HG03460 (cell line): ENCODE measurements around the gene OIT3.
"Not testable (repeated sequence)": the region's sequence is repeated elsewhere in the genome, so short reads cannot be mapped to it uniquely, and the experiment has no call there.

Source experiments
- ATAC-seq: cut with Tn5 transposase; IDR thresholded peaks from one replicate; pipeline ENCODE4 v1.9.1; 2021; ENCODE audit not compliant: unreplicated experiment

Gene OIT3

DNA sequence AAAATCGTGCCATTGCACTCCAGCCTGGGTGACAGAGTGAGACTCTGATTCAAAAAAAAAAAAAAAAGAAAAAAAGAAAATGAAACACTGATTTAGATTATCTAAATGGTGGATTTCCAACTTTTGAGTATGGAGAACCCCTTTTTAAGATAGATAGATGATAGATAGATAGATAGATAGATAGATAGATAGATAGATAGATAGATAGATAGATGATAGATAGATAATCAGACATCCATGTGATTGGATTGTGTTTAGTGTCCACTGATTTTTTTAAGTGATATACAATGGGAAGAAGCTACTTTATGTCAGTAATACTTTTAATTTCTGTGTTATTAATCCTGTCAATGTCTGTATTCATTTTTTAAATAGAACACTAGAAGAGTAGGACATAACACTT, 6.0 kb downstream of the OIT3 start:
- no peak for ATAC-seq

DNA sequence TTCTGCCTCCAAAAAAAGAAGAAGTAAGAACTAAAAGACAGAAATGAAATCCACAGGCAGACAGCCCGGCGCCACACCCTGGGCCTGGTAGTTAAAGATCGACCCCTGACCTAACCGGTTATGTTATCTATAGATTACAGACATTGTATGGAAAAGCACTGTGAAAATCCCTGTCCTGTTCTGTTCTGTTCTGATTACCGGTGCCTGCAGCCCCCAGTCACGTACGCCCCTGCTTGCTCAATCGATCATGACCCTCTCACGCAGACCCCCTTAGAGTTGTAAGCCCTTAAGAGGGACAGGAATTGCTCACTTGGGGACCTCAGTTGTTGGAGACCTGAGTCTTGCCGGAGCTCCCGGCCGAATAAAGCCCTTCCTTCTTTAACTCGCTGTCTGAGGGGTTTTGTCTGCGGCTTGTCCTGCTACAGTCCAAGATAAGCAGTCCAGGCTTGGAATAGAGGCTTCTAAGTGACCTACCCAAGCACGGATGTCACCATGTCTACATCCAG, 10.5 kb downstream of the OIT3 start:
- ATAC-seq = not testable (repeated sequence)

DNA sequence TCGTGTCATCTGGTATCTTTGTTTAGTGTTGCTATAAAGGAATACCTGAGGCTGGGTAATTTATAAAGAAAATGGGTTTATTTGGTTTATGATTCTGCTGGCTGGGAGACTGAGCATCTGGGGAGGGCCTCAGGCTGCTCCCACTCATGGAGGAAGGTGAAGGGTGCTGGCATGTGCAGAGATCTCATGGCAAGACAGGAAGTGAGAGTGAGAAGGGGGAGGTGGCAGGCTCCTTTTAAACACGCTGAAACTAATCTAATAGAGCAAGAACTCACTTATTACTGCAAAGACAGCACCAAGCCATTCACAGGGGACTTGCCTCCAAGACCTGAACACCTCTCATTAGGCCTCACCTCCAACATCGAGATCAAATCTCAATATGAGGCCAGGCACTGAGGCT, 11.3 kb downstream of the OIT3 start:
- ATAC-seq = no peak

DNA sequence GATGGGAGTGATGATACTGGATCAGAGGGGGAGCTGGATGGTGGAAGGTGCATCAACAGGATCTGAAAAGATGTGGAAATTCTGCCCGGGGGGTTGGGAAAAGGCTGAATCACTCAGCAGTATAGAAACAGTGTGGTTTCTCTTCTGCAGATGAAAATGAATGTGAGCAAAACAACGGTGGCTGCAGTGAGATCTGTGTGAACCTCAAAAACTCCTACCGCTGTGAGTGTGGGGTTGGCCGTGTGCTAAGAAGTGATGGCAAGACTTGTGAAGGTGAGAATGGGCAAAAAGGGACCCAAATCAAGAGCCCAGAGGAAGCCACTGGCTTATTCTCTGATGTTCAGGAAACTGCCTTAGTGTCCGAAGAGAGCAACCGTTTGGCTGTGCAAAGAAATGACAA, 12.9 kb downstream of the OIT3 start:
- ATAC-seq = no peak

DNA sequence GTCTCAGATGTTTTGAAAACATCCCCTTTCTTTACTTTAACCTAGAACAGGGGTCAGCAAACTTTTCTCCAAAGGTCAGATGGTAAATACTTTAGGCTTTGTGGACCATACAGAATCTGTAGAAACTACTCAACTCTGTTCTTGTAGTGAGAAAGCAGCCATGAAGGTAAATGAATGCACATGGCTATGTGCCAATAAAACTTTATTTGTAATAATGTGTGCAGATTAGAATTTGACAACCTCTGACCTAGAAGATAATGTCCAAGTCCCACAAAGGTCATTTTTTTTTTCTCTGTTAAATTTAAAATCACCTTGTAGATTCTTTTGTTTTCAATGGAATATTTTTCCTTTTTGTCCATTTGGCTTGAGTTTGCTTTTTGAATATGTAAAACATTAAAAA, 17.2 kb downstream of the OIT3 start:
- ATAC-seq = no peak

DNA sequence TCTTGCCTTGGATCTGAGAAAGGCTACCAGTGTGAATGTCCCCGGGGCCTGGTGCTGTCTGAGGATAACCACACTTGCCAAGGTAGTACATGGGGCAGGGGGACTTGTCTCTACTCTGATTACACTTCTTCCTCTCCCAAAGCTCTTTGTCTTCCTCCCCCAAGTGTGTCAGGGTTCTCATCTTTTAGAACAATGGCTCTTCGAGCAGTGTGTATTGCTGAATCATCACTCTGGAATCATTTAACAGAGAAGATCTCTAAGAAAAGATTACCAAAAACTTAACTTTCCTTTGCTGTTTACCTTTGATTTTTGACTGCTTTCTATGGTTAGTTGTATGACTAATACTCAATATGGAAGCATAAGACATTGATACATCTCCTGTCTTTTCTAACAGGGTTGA, 18.2 kb downstream of the OIT3 start:
- ATAC-seq = no peak

DNA sequence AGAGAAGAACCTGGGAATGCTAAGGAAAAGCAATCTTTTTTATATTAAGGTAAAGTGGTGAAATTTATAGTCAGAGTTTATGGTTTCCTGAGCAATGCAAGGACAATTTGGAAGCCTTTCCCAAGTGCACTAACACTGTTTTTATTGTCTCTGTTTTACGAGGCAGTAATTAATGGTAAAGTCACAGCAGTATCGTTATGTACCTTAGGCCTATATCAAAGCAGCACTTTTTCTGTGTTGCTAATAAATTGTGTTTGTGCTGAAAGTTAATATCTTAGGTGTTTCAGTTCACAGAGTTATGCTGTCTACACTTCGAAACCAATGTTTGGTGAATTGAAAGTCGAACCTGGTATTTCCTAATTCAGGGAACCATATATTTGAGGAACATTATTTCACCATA, 19.2 kb downstream of the OIT3 start:
- no peak for ATAC-seq

DNA sequence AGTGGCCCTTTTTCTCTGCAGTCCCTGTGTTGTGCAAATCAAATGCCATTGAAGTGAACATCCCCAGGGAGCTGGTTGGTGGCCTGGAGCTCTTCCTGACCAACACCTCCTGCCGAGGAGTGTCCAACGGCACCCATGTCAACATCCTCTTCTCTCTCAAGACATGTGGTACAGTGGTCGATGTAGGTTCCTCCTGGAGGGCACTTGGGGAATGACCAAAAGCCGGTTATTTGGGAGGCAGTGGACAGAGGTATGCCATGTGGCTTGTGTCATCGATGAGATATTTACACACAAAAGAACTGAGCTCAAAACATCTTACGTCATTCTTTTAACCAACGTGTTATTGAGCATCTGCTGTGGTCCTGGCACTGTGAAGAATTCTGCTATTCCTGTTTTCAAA, 19.7 kb downstream of the OIT3 start:
- ATAC-seq = no peak

DNA sequence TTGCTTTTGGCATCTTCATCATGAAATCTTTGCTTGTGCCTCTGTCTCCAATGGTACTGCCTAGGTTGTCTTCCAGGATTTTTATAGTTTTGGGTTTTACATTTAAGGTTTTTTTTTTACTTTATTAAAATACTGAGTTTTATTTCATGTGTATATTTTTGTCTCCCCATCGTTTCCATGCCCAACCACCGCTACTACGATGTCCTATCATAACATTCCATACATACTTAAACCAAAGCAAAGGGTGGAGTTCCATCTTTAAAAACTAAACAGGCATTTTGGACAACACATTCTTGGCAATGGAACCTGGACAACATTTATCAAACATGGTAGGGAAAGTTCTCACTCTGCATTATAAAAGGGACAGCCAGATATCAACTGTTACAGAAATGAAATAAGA, 23.7 kb downstream of the OIT3 start:
- ATAC-seq = not testable (repeated sequence)

DNA sequence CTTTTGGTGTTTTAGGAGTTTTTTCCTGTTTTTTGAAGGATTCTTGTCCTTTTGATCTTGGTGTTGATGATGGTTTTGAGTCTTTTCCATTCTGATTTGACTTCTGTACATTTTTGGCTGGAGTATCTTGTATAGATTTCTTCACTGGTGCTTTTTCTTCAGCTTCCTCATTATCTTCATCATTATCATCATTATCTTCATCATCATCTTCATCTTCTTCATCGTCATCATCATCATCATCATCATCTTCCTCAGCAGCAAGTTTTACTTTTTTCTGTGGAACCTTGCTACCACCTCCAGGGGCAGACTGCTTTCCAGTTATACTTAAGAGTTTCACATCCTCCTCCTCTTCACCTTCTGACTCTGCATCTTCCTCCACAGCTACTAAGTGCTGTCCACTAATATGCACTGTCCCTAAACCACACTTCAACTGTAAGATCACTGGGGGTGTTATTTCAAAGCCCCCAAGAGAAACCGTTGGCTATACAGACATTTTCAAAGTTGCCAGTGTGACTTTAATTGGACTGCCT, 24.3 kb downstream of the OIT3 start:
- not testable (repeated sequence) for ATAC-seq

DNA sequence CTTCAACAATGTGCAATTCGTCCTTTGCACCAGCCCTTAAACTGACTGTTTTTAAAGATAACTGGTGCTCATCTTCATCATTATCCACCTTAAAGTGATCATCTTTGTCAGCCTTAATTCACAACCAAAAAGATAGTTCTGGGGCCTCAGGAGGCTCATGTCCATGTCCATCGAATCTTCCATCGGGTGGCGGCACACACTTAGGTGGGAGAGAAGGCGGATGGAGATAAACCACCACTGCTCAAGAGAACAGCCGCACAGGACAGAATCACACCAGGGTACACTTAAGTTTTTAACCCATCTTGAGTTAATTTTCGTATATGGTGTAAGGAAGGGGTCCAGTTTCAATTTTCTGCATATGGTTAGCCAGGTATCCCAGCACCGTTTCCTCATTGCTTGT, 24.8 kb downstream of the OIT3 start:
- no peak for ATAC-seq

DNA sequence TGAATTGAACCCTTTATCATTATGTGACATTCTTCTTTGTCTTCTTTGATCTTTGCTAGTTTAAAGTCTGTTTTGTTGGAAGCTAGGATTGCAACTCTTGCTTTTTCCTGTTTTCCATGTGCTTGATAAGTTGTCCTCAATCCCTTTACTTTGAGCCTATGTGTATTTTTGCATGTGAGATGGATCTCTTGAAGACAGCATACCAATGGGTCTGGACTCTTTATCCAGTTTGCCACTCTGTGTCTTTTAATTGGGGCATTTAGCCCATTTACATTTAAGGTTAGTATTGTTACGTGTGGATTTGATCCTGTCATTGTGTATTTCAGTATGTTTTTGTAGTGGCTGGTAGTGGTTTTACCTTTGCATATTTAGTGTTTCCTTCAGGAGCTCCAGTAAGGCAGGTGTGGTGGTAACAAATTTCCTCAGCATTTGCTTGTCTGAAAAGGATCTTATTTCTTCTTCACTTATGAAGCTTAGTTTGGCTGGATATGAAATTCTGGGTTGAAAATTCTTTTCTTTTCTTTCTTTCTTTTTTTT, 27.7 kb downstream of the OIT3 start:
- not testable (repeated sequence) for ATAC-seq

DNA sequence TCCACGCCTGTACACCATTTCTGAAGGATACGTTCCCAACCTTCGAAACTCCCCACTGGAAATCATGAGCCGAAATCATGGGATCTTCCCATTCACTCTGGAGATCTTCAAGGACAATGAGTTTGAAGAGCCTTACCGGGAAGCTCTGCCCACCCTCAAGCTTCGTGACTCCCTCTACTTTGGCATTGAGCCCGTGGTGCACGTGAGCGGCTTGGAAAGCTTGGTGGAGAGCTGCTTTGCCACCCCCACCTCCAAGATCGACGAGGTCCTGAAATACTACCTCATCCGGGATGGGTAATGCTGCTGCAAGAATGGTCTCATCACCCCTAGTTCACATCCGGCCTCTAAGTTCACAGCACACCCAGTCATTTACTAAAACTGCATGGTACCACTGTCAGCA, 30.8 kb downstream of the OIT3 start:
- ATAC-seq = no peak

DNA sequence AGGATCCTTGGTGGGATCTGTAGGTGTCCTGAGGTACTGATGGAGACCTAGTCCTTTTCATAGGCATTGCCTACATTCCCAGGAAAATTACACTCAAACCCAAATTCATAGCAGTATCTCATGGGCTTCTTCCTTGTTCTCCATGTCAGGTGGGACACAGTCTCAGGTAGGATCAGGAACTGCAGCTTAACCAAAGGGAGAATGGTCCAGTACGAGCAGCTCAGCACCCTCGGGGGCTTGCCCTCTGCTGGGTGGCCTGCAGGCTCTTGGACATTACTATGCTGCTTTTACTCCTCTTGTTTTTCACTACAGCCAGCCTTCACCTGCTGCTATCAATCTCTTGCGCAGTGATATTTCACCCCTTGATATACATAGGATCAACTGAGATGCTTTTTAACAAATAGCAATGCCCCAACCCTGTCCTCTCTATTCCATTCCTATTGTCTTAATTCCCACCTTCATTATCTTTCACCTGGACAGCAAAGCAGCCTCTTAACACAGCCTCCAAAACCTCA, 32.5 kb downstream of the OIT3 start:
- ATAC-seq = no peak

DNA sequence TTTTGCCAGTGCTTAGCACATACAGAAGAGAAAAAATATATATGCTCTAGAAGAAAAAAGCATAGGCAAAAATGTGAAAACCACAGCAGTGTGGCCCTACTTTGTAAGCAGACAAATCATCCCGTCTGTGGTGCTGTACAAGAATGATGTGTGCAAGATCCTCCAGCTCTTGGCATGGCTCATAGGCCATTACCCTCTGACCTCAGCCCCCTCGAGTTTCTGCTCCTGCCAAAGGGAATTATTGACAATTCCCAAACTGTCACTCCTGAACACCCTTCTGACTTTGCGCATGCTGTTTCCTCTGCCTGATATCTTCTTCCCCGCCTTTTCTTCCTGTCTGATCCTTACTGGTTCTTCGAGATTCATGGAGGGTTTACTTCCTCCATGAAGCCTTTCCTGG, 33.9 kb downstream of the OIT3 start:
- ATAC-seq = no peak

DNA sequence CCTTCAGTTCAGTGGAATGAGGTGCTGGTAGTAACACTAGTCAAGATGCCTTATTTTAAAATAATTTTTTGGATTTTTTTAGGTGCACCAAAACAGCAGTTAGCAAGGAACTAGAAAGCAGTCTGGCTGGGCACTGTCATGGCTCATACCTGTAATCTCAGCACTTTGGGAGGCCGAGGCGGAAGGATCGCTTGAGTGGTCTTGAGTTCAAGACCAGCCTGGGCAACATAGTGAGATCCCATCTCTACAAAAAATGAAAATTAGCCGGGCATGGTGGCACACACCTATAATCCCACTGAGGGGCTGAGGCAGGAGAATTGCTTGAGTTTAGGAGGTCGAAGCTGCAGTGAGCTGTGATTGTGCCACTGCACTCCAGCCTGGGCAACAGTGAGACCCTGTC, 35.3 kb downstream of the OIT3 start:
- ATAC-seq = no peak

DNA sequence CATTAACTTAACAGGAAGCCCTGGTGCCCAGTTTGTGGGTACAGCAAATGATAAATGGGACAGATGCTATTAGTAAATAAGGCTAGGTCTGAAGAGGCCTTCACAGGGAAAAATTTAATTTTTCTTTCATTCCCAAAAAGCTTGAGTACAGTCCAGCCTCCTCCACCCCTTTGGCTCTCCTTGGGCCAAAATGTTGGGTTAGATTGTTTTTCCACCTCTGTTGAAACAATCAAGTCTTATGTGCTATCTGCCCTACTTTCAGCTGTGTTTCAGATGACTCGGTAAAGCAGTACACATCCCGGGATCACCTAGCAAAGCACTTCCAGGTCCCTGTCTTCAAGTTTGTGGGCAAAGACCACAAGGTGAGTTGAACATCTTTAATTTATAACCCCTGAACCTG, 36.7 kb downstream of the OIT3 start:
- no peak for ATAC-seq

DNA sequence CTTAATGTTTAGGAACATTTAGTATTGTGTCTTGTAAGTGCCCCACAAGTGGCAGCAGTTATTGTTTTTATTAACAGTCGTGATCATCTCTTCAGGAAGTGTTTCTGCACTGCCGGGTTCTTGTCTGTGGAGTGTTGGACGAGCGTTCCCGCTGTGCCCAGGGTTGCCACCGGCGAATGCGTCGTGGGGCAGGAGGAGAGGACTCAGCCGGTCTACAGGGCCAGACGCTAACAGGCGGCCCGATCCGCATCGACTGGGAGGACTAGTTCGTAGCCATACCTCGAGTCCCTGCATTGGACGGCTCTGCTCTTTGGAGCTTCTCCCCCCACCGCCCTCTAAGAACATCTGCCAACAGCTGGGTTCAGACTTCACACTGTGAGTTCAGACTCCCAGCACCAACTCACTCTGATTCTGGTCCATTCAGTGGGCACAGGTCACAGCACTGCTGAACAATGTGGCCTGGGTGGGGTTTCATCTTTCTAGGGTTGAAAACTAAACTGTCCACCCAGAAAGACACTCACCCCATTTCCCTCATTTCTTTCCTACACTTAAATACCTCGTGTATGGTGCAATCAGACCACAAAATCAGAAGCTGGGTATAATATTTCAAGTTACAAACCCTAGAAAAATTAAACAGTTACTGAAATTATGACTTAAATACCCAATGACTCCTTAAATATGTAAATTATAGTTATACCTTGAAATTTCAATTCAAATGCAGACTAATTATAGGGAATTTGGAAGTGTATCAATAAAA, 38.9 kb downstream of the OIT3 start:
- ATAC-seq = no peak

DNA sequence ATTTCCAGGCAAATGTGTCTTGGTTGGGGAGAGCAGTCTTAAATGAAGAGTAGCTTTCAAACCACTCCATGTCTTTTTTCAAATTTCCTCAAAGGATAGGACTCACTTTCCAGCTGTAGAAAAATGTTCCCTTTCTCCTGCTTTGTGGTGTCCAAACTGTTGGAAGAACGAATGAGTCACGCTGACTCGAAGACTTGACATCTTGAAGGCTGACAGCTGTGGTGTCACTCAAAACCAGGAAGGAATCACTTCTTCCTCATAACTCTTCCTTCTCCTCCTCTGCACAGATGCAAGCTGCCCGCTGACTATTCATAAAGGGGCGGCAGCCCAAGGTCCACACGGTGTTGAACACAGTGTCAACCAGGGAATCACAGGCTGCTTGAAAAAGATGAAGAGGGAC, 41.8 kb downstream of the OIT3 start:
- ATAC-seq = no peak

DNA sequence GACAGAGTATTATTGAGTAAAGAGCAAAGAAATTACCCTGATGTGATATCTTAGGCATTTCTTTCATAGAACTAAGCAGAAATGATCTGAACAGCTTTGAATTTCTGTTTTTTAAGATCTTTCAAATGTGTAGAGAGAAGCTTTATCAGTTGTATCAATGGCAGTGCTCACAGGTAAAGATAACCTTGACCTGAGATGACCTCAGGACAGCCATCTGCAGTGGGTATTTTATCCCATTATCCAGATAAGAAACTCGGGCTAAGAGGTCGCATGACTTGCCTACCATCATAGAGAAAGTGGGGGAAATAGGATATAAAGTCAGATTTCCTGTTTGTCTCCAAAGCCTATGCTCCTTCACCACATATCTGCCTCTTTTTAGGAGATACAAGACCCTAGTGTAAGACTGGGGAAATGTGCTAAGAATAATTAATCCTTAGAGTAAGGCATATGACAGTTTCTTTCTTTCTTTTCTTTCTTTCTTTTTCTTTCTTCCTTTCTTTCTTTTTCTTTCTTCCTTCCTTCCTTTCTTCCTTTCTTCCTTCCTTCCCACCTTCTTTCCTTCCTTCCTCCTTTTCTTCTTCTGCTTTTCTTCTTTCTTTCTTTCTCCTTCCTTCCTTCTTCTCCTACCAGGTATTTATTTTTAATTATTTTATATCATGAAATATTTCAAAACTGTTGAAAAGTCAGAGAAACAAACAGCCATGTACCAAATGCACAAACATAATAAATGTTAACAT, 50.1 kb downstream of the OIT3 start:
- no peak for ATAC-seq

DNA sequence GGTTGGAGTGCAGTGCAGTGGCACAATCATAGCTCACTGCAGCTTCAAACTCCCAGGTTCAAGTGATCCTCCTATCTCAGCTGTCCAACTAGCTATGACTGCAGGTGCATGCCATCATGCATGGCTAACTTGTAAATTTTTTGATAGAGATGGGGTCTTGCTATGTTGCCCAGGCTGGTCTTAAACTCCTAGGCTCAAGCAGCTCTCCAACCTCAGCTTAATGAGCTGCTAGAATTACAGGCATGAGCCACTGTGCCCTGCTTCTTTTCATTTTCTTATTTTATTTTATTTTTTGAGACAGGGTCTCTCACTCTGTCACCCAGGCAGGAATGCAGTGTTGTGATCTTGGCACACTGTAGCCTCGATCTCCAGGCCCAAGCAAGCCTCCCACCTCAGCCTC, 53.4 kb downstream of the OIT3 start:
- ATAC-seq = no peak

DNA sequence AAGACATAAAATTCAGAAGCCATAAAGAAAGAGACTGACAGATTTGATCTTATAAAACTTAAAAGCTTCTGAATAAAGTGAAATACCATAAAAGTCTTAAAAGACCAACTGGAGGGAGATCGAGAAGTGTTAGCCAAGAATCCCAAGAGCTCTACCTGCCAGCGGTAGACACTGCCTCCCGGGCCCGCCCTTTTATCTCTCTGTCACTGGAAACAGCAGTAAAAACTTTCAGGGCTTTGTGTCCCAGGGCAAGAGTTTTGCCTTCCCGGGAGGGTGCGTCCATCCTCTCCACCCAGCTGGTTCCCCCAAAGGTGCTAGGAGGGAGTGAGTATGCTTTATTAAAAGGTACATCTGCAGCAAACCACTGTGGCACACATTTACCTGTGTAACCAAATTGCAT, 55.2 kb downstream of the OIT3 start:
- ATAC-seq = no peak
